Measurements from ENCODE around the gene STUM. TPM values are rescaled to one million over a fixed set of nuclear protein-coding genes. Genes with fewer than 3 reads are reported as not detected.

Gene STUM
- total and polyA plus RNA-seq, 2 experiments from 2014 or later: 0.23 to 1.3 TPM

- H3K4me1 Mint-ChIP-seq: peaks cover 15% of the 10 kb centered on the region
- peak overlapping the region; percentile 63; the same call in 1 of the 2 replicates for H3K27ac Mint-ChIP-seq
- H3K9me2 ChIP-seq (ENCODE audit: insufficient read depth): peaks cover 10% of the 10 kb centered on the region; the same call in 1 of the 2 replicates
- peak; percentile 91 for DNase-seq (ENCODE audit: low spot score)
- H3F3A ChIP-seq (replicated peaks; ENCODE audit: low read depth): no peaks in the 10 kb centered on the region
- no peak overlapping the region for H3K4me3 ChIP-seq
- H3K4me3 Mint-ChIP-seq: no peak overlapping the region
- no peaks in the 10 kb centered on the region for H4K20me1 ChIP-seq (replicated peaks; ENCODE audit: insufficient read depth)
- H3K79me2 ChIP-seq (replicated peaks; ENCODE audit: insufficient read depth): no peaks in the 10 kb centered on the region
- TF ChIP-seq ZNF331 (CRISPR knock-in tag; IDR thresholded peaks at IDR 0.05; ENCODE audit: low read depth): no peak
- peak; percentile 37; the same call in 1 of the 2 replicates for TF ChIP-seq ZNF462 (CRISPR knock-in tag; IDR thresholded peaks at IDR 0.05)
- no peak for TF ChIP-seq ZNF114 (CRISPR knock-in tag; IDR thresholded peaks at IDR 0.05)
- TF ChIP-seq JUNB (IDR thresholded peaks at IDR 0.05; ENCODE audit: unreplicated experiment): no peak
- TF ChIP-seq NANOG (IDR thresholded peaks at IDR 0.05; ENCODE audit: borderline replicate concordance): no peak
- H3K9me3 Mint-ChIP-seq: no peaks in the 10 kb centered on the region
- H3K4me1 ChIP-seq (ENCODE audit: insufficient read depth): peaks cover 3% of the 10 kb centered on the region; the same call in 1 of the 2 replicates
- ATAC-seq: peak; percentile 95
- no peak overlapping the region for H3K27ac ChIP-seq (ENCODE audit: low read depth)
- H3K4me2 ChIP-seq: peak overlapping the region; percentile 20; the same call in 1 of the 2 replicates
- H3K27me3 ChIP-seq (ENCODE audit: insufficient read depth): no peaks in the 10 kb centered on the region
- H2AFZ ChIP-seq: peak overlapping the region; percentile 97
- peaks cover 5% of the 10 kb centered on the region for H3K27me3 Mint-ChIP-seq (ENCODE audit: insufficient read depth, low read depth, poor library complexity)
- no peaks in the 10 kb centered on the region for H3K36me3 Mint-ChIP-seq (ENCODE audit: low read depth)
- no peaks in the 10 kb centered on the region for H3K36me3 ChIP-seq (ENCODE audit: insufficient read depth)
These were observed 21.6 kb upstream of the STUM start for GRCh38 chr1:226526801-226527595.
